Nephron (organoid): ENCODE data around the gene PRRG2.

Source experiments
- H3K27ac Mint-ChIP-seq, 3 experiments: 2 replicates each; pipeline ENCODE4 v1.8.0; 2020; ENCODE audit warnings: mixed read lengths in 3 of 3, mild to moderate bottlenecking in 2 of 3, moderate library complexity in 1 of 3
- H3K27me3 Mint-ChIP-seq: 2 replicates; pipeline ENCODE4 v1.8.0; 2021; ENCODE audit warnings: low read depth, mild to moderate bottlenecking, moderate library complexity, mixed read lengths
- H3K36me3 Mint-ChIP-seq: 2 replicates; pipeline ENCODE4 v1.8.0; 2020; ENCODE audit warnings: low read depth, mixed read lengths
- H3K4me1 Mint-ChIP-seq: 2 replicates; pipeline ENCODE4 v1.8.0; 2020; ENCODE audit warnings: mixed read lengths
- H3K4me3 Mint-ChIP-seq, 3 experiments: 2 replicates each; pipeline ENCODE4 v1.8.0; 2020; ENCODE audit warnings: mild to moderate bottlenecking in 3 of 3, mixed read lengths in 3 of 3, moderate library complexity in 2 of 3
- H3K9me3 Mint-ChIP-seq: 2 replicates; pipeline ENCODE4 v1.8.0; 2020; ENCODE audit warnings: mixed read lengths
- TF ChIP-seq, protein P1 (sequence below), 3 experiments: fragments of 200-600 bp; sonication (generic); IDR thresholded peaks; one replicate each; pipeline ENCODE4 v1.5.0; 2021; ENCODE audit warnings: antibody characterized with exemption in 3 of 3; ENCODE audit not compliant: unreplicated experiment in 3 of 3

PRRG2 gene

DNA sequence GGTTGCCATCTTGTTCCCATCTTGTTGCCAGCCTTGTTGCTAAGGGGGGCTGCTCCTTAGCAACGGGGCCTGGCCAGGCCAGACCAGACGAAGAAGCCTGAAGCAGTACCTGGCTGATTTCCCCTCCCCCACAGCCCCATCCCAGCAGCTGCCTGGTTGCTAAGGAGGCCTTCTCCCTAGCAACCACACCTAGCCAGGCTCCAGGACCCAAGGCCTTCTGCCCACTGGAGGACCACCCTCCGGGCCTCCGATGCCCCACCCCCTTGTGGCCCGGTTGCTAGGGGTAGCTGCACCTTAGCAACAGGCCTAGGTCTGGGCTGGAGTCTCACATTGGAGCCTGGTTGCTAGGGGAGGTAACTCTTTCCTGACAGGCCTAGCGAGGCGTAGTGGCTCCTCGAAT lies 3.9 kb downstream of the PRRG2 start:
- H3K4me1 Mint-ChIP-seq, result peaks cover 7% of the 10 kb centered on the region
- H3K4me3 Mint-ChIP-seq, result no peak overlapping the region
- H3K36me3 Mint-ChIP-seq, result no peaks in the 10 kb centered on the region
- H3K9me3 Mint-ChIP-seq, result no peaks in the 10 kb centered on the region
- peak overlapping the region in 1 of 3 experiments; percentile 57 for H3K27ac Mint-ChIP-seq
- H3K27me3 Mint-ChIP-seq, result peaks cover 4% of the 10 kb centered on the region
- TF ChIP-seq, protein P1, sequence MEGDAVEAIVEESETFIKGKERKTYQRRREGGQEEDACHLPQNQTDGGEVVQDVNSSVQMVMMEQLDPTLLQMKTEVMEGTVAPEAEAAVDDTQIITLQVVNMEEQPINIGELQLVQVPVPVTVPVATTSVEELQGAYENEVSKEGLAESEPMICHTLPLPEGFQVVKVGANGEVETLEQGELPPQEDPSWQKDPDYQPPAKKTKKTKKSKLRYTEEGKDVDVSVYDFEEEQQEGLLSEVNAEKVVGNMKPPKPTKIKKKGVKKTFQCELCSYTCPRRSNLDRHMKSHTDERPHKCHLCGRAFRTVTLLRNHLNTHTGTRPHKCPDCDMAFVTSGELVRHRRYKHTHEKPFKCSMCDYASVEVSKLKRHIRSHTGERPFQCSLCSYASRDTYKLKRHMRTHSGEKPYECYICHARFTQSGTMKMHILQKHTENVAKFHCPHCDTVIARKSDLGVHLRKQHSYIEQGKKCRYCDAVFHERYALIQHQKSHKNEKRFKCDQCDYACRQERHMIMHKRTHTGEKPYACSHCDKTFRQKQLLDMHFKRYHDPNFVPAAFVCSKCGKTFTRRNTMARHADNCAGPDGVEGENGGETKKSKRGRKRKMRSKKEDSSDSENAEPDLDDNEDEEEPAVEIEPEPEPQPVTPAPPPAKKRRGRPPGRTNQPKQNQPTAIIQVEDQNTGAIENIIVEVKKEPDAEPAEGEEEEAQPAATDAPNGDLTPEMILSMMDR (IDR thresholded peaks at IDR 0.05; ENCODE audit: unreplicated experiment in 3 of 3), result no peak

DNA sequence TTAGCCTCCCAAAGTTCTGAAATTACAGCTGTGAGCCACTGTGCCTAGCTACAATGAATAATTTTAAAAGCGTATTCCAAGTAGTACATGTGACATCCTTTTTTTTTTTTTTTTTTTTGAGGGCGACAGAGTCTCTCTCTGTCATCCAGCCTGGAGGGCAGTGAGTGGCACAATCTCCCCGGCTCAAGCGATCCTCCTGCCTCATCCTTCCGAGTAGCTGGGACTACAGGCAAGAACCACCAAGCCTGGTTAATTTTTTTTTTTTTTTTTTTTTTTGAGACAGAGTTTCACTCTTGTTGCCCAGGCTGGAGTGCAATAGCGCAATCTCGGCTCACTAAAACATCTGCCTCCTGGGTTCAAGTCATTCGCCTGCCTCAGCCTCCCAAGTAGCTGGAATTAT lies 6.1 kb downstream of the PRRG2 start:
- Mint-ChIP-seq H3K9me3 (no peaks in the 10 kb centered on the region), H3K36me3 (no peaks in the 10 kb centered on the region), H3K4me1 (peaks cover 1% of the 10 kb centered on the region), H3K27ac (no peak overlapping the region), H3K27me3 (peaks cover 4% of the 10 kb centered on the region), H3K4me3 (no peak overlapping the region)
- TF ChIP-seq, protein P1 (IDR thresholded peaks at IDR 0.05; ENCODE audit: unreplicated experiment in 3 of 3), result no peak

DNA sequence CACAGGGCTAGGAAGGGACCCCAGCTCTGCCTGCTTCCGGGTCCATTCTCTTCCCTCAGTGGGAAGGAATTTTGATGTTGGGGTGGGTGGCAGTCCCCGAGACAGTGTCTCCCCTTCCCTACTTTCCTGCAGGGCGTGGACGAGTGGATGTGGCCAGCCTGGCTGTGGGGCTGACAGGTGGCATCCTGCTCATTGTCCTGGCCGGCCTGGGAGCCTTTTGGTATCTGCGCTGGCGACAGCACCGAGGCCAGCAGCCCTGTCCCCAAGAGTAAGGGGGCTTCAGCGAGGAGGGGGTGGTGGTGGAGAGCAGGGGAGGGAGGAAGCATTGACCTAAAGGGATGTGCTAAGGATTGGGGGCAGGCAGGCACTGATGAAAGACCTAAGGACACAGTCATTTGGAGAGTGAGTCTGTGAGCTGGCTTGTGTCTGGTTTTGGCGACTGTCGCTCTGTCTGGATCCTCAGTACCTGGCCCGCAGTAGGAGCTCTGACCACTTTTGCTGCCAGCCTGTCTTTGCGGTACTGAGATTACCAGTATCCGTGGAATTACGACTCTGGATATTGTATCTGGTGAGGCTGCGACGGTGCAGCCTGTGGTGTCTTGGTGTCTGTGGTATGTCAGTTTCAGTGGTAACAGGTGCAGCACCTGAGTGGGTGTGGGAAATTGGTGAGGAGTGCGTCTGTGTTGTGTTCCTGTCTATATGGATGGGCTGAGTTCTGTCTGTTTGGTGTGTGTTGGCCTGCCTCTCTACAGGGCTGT lies 7.4 kb downstream of the PRRG2 start:
- Mint-ChIP-seq H3K27me3 (peaks cover 4% of the 10 kb centered on the region), H3K4me1 (peaks cover 14% of the 10 kb centered on the region), H3K36me3 (peaks cover 3% of the 10 kb centered on the region), H3K4me3 (peak overlapping the region; percentile 5 to 46 (median 46)), H3K27ac (peak overlapping the region; percentile 20 to 56 (median 35)), H3K9me3 (no peaks in the 10 kb centered on the region)
- TF ChIP-seq, protein P1 (IDR thresholded peaks at IDR 0.05; ENCODE audit: unreplicated experiment in 3 of 3), result no peak

DNA sequence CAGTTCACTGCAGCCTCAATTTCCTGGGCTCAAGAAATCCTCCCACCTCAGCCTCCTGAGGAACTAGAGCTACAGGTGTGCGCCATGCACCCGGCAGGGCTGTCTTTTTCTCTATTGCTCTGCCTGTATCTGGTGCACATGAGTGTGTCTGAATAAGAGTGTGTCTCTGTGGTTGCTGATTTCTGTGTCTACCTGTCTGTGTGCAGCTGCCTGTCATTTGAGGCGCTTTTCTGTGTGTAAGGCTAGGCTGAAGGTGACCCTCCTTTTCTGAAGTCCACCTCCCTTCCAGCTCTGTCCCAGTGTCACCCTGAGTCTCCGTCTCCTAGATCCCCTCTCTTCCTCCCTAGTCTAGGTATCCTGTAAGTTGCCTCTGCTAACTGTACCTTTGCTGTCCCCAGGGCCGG lies 8.4 kb downstream of the PRRG2 start:
- no peaks in the 10 kb centered on the region for H3K9me3 Mint-ChIP-seq
- H3K27me3 Mint-ChIP-seq, result peaks cover 4% of the 10 kb centered on the region
- peaks cover 10% of the 10 kb centered on the region for H3K36me3 Mint-ChIP-seq
- TF ChIP-seq, protein P1 (IDR thresholded peaks at IDR 0.05; ENCODE audit: unreplicated experiment in 3 of 3), result no peak
- peak overlapping the region; percentile 78 to 95 (median 94) for H3K27ac Mint-ChIP-seq
- peaks cover 20% of the 10 kb centered on the region for H3K4me1 Mint-ChIP-seq
- H3K4me3 Mint-ChIP-seq, result peak overlapping the region in 2 of 3 experiments; percentile 10 to 20

DNA sequence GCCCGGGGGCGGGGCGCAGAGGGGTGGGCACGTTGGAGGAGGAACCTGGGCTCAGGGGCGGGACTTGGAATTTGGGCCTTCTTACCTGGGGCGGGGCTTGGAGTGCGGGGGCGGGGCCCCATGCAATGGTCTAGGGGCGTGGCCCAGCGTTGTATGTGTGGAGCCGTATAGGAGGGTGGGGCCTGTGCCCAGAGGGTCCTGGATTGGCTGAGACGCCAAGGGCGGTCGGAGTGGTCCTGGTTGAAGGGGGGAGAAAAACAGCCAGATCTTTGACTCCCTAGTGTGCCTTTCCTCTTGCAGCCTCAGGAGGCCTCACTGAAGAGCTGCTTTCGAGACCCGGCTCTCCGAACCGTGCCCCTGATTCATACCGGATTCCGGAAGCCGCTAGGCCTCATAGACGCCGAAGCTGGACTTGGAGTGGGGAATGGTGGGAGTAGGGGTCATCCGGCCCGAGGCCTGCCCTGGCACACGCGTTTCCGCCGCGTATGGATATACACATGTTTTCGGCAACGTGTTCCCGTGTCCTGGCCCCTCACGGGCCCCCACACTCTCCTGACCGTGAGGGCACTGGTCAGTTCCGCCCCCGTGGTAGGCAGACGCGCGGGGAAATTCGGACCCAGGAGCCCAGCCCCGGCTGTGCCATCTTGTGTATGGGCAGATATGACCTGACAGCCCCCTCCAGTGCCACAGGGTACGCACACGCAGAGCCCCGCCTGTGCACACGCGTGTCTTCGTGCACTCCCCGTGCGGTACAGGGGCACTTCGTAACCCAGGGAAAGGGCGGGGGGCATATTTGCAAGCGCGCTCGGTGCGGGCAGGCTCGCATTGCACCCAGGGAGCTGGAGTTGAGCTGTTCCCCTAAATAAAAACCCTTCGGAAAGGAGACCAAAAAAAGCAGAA lies 9.2 kb downstream of the PRRG2 start:
- H3K27ac Mint-ChIP-seq, result peak overlapping the region; percentile 94 to 95 (median 94)
- peaks cover 10% of the 10 kb centered on the region for H3K36me3 Mint-ChIP-seq
- TF ChIP-seq, protein P1 (IDR thresholded peaks at IDR 0.05; ENCODE audit: unreplicated experiment in 3 of 3), result no peak
- no peaks in the 10 kb centered on the region for H3K9me3 Mint-ChIP-seq
- H3K4me3 Mint-ChIP-seq, result peak overlapping the region; percentile 85 to 88 (median 88)
- peaks cover 20% of the 10 kb centered on the region for H3K4me1 Mint-ChIP-seq
- H3K27me3 Mint-ChIP-seq, result peaks cover 4% of the 10 kb centered on the region
